HEK293 (cell line): ENCODE measurements around the gene SPATA12.

Source experiments
- CTCF ChIA-PET: fragments of 350-600 bp; formaldehyde crosslinking; extraction: SDS; loops from one replicate; lab custom pipeline; 2021; ENCODE audit warnings: antibody characterized with exemption; lab: Yijun Ruan, JAX
- POLR2A ChIA-PET: fragments of 300-600 bp; formaldehyde crosslinking; extraction: SDS; loops from one replicate; lab custom pipeline; 2020; ENCODE audit warnings: antibody characterized with exemption, inconsistent platforms; lab: Yijun Ruan, JAX
- H3K27ac ChIP-seq: fragments of 200-500 bp; sonication (Bioruptor generic); 2 replicates; pipeline ENCODE4 v1.5.1; 2014; ENCODE audit warnings: low read depth, low read length, control low read depth, inconsistent platforms; ENCODE audit errors: extremely low read depth
- H3K36me3 ChIP-seq, 2 experiments: fragments of 200-500 bp in 1 of 2; sonication (Bioruptor generic) in 1 of 2; 1 replicate in 1 of 2; 2 replicates in 1 of 2; pipeline ENCODE4 v1.5.1; 2014 to 2017; ENCODE audit warnings: inconsistent platforms in 2 of 2, low read length in 2 of 2; ENCODE audit not compliant: control insufficient read depth in 2 of 2, insufficient read depth in 1 of 2
- H3K4me1 ChIP-seq: fragments of 200-500 bp; sonication (Bioruptor generic); 2 replicates; pipeline ENCODE4 v1.5.1; 2014; ENCODE audit warnings: mild to moderate bottlenecking, low read length, inconsistent platforms; ENCODE audit not compliant: control insufficient read depth, insufficient read depth
- H3K4me3 ChIP-seq: 2 replicates; pipeline ENCODE4 v1.5.1; 2011; ENCODE audit warnings: low read depth, mild to moderate bottlenecking, control low read depth, low read length, moderate library complexity
- H3K9me3 ChIP-seq: fragments of 200-500 bp; sonication (Bioruptor generic); 2 replicates; pipeline ENCODE4 v1.5.1; 2014; ENCODE audit warnings: low read depth, low read length, inconsistent platforms; ENCODE audit not compliant: control insufficient read depth, insufficient read depth
- GLI4 ChIP-seq: fragments of 450-650 bp; formaldehyde crosslinking; IDR thresholded peaks from 2 replicates; pipeline ENCODE4 v1.5.1; 2016; ENCODE audit warnings: missing biosample characterization, missing genetic modification characterization
- KLF7 ChIP-seq: fragments of 450-650 bp; formaldehyde crosslinking; IDR thresholded peaks from 2 replicates; pipeline ENCODE4 v1.5.1; 2016; ENCODE audit warnings: missing biosample characterization, missing genetic modification characterization, borderline replicate concordance
- OSR2 ChIP-seq: fragments of 450-650 bp; formaldehyde crosslinking; IDR thresholded peaks from 2 replicates; pipeline ENCODE4 v1.5.1; 2016; ENCODE audit warnings: missing biosample characterization, missing genetic modification characterization
- ZBTB21 ChIP-seq: fragments of 450-650 bp; formaldehyde crosslinking; IDR thresholded peaks from 2 replicates; pipeline ENCODE4 v1.5.1; 2017; ENCODE audit warnings: missing biosample characterization, missing genetic modification characterization
- ZFP41 ChIP-seq: fragments of 450-650 bp; formaldehyde crosslinking; IDR thresholded peaks from 2 replicates; pipeline ENCODE4 v1.5.1; 2016; ENCODE audit warnings: missing biosample characterization, missing genetic modification characterization, borderline replicate concordance
- ZNF112 ChIP-seq: fragments of 450-650 bp; formaldehyde crosslinking; IDR thresholded peaks from 2 replicates; pipeline ENCODE4 v1.5.0; 2017; ENCODE audit warnings: missing biosample characterization, missing genetic modification characterization
- ZNF121 ChIP-seq: fragments of 450-650 bp; formaldehyde crosslinking; IDR thresholded peaks from 2 replicates; pipeline ENCODE4 v1.5.1; 2016; ENCODE audit warnings: missing biosample characterization, missing genetic modification characterization
- ZNF138 ChIP-seq: fragments of 450-650 bp; formaldehyde crosslinking; IDR thresholded peaks from 2 replicates; pipeline ENCODE4 v1.5.1; 2016; ENCODE audit warnings: missing biosample characterization, missing genetic modification characterization, borderline replicate concordance
- ZNF37A ChIP-seq: fragments of 450-650 bp; IDR thresholded peaks from 2 replicates; pipeline ENCODE4 v1.5.1; 2018; ENCODE audit warnings: missing biosample characterization, missing genetic modification characterization
- ZNF548 ChIP-seq: fragments of 450-650 bp; formaldehyde crosslinking; IDR thresholded peaks from 2 replicates; pipeline ENCODE4 v1.5.1; 2016; ENCODE audit warnings: missing biosample characterization, missing genetic modification characterization
- ZNF555 ChIP-seq: fragments of 450-650 bp; formaldehyde crosslinking; conservative IDR thresholded peaks from 2 replicates; pipeline ENCODE4 v1.5.1; 2017; ENCODE audit warnings: missing biosample characterization, mild to moderate bottlenecking, missing genetic modification characterization, inconsistent platforms
- ZNF558 ChIP-seq: fragments of 450-650 bp; formaldehyde crosslinking; IDR thresholded peaks from 2 replicates; pipeline ENCODE4 v1.5.1; 2016; ENCODE audit warnings: missing biosample characterization, missing genetic modification characterization
- ZNF626 ChIP-seq: fragments of 450-650 bp; sonication (Bioruptor Pico); formaldehyde crosslinking; IDR thresholded peaks from 2 replicates; pipeline ENCODE4 v1.5.1; 2018; ENCODE audit warnings: missing biosample characterization, missing genetic modification characterization, inconsistent platforms
- ZNF707 ChIP-seq: fragments of 450-650 bp; formaldehyde crosslinking; IDR thresholded peaks from 2 replicates; pipeline ENCODE4 v1.5.1; 2016; ENCODE audit warnings: missing biosample characterization, missing genetic modification characterization
- TF ChIP-seq, protein P1 (sequence below): fragments of 450-650 bp; formaldehyde crosslinking; IDR thresholded peaks from 2 replicates; pipeline ENCODE4 v1.5.1; 2016; ENCODE audit warnings: missing biosample characterization, missing genetic modification characterization
- TF ChIP-seq, protein P2 (sequence below): IDR thresholded peaks from 2 replicates; pipeline ENCODE4 v1.6.1; 2011; ENCODE audit warnings: mild to moderate bottlenecking, low read depth, low read length, borderline replicate concordance
- TF ChIP-seq, protein P3 (sequence below): fragments of 450-650 bp; formaldehyde crosslinking; IDR thresholded peaks from 2 replicates; pipeline ENCODE4 v1.5.1; 2016; ENCODE audit warnings: missing biosample characterization, missing genetic modification characterization

The SPATA12 gene

DNA sequence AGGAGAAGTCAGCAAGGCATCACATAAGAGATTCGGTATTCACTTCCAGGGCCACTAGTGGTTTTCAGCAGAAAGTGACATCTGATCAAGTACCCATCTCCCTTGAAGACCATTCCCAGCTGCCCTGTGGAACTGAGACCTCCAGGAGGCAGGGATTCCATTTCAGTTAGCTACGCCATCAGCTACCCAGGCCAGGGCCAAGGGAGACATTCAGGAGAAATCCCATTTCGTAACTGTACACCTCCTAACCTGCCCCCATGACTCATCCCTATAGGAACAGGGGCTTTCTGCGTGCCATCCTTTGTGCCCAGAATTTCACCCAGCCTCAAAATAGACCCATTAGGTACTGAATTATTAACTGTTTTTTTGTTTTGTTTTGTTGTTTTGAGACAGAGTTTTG lies 24.7 kb downstream of the SPATA12 start:
- no peaks in the 10 kb centered on the region for H3K9me3 ChIP-seq
- H3K4me3 ChIP-seq = no peak overlapping the region
- H3K27ac ChIP-seq = no peak overlapping the region
- no peaks in the 10 kb centered on the region for H3K36me3 ChIP-seq
- H3K4me1 ChIP-seq = no peaks in the 10 kb centered on the region
- ChIA-PET CTCF (no interaction called here), POLR2A (no interaction called here)
- TF ChIP-seq, protein P1, sequence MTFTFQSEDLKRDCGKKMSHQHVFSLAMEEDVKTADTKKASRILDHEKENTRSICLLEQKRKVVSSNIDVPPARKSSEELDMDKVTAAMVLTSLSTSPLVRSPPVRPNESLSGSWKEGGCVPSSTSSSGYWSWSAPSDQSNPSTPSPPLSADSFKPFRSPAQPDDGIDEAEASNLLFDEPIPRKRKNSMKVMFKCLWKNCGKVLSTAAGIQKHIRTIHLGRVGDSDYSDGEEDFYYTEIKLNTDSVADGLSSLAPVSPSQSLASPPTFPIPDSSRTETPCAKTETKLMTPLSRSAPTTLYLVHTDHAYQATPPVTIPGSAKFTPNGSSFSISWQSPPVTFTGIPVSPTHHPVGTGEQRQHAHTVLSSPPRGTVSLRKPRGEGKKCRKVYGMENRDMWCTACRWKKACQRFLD = no peak
- TF ChIP-seq ZNF558 (tag by site-specific recombination) (no peak), ZFP41 (tag by site-specific recombination) (no peak), ZBTB21 (tag by site-specific recombination) (no peak), ZNF37A (tag by site-specific recombination) (no peak), KLF7 (no peak), ZNF138 (tag by site-specific recombination) (no peak), ZNF548 (tag by site-specific recombination) (no peak)
- TF ChIP-seq, protein P2, sequence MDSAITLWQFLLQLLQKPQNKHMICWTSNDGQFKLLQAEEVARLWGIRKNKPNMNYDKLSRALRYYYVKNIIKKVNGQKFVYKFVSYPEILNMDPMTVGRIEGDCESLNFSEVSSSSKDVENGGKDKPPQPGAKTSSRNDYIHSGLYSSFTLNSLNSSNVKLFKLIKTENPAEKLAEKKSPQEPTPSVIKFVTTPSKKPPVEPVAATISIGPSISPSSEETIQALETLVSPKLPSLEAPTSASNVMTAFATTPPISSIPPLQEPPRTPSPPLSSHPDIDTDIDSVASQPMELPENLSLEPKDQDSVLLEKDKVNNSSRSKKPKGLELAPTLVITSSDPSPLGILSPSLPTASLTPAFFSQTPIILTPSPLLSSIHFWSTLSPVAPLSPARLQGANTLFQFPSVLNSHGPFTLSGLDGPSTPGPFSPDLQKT = no peak
- TF ChIP-seq, protein P3, sequence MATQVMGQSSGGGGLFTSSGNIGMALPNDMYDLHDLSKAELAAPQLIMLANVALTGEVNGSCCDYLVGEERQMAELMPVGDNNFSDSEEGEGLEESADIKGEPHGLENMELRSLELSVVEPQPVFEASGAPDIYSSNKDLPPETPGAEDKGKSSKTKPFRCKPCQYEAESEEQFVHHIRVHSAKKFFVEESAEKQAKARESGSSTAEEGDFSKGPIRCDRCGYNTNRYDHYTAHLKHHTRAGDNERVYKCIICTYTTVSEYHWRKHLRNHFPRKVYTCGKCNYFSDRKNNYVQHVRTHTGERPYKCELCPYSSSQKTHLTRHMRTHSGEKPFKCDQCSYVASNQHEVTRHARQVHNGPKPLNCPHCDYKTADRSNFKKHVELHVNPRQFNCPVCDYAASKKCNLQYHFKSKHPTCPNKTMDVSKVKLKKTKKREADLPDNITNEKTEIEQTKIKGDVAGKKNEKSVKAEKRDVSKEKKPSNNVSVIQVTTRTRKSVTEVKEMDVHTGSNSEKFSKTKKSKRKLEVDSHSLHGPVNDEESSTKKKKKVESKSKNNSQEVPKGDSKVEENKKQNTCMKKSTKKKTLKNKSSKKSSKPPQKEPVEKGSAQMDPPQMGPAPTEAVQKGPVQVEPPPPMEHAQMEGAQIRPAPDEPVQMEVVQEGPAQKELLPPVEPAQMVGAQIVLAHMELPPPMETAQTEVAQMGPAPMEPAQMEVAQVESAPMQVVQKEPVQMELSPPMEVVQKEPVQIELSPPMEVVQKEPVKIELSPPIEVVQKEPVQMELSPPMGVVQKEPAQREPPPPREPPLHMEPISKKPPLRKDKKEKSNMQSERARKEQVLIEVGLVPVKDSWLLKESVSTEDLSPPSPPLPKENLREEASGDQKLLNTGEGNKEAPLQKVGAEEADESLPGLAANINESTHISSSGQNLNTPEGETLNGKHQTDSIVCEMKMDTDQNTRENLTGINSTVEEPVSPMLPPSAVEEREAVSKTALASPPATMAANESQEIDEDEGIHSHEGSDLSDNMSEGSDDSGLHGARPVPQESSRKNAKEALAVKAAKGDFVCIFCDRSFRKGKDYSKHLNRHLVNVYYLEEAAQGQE = no peak

DNA sequence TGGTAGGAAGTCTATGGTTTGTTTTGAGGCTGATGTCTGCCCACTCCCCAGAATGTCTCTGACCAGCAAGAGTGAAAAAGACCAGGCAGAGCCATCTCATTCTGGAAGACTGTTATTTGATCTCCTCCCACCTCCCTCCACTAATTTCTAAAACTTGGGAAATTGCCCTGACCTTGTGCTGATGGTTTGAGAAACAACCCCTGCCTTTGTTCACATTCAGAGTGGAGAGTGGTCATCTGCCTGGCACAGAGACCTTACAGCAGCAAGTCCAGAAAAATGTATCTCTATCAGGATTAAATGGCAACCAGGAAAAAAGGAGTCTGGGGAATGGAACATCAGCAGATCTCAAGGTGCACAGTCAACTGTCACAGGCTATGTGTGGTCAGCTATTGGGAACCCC lies 25.7 kb downstream of the SPATA12 start:
- no peaks in the 10 kb centered on the region for H3K4me1 ChIP-seq
- no peak for TF ChIP-seq ZNF626 (tag by site-specific recombination)
- no peak for TF ChIP-seq ZNF112 (tag by site-specific recombination)
- TF ChIP-seq OSR2 (tag by site-specific recombination) = no peak
- TF ChIP-seq GLI4 (tag by site-specific recombination) = no peak
- H3K9me3 ChIP-seq = no peaks in the 10 kb centered on the region
- ChIA-PET CTCF (no interaction called here), POLR2A (no interaction called here)
- no peaks in the 10 kb centered on the region for H3K36me3 ChIP-seq
- H3K4me3 ChIP-seq = no peak overlapping the region
- H3K27ac ChIP-seq = no peak overlapping the region

DNA sequence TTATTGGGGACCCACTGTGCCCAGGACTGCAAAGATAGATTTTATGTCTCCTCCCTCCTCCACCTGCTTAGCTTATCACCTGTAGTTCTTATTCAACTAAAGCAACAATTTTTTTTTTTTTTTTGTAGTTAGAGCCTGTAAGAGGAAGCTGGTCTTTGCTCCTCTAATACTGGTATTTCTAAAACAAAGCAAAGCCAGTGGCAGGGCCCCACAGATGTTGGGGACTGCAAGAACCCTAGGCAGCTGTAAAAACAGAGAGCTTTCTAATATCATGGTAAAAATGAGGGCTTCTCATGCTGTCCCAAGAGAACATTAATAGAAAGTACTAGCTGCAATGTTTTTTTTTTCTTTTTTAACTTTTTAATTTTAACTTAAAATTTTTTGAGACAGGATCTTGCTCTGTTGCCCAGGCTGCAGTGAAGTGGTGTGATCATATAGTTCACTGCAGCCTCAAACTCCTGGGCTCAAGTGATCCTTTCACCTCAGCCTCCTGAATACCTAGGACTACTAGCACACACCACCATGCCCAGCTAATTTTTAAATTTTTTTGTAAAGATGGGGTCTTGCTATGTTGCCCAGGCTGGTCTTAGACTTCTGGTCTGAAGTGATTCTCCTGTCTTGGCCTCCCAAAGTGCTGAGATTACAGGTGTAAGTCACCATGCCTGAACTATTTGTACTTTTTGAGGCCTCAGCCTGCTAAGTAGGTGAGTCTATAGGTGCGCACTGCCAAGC lies 27.1 kb downstream of the SPATA12 start:
- CTCF ChIA-PET = interaction anchor here (0.8 to 1.1 kb wide), 4 partner anchors 12 to 92 kb away, joined by 3 to 8 read pairs (median 3); no protein-coding TSS in a partner anchor
- H3K36me3 ChIP-seq = no peaks in the 10 kb centered on the region
- no peaks in the 10 kb centered on the region for H3K9me3 ChIP-seq
- H3K27ac ChIP-seq = no peak overlapping the region
- TF ChIP-seq ZNF121 (peak; percentile 91), ZNF707 (tag by site-specific recombination) (no peak), ZNF555 (tag by site-specific recombination) (no peak)
- POLR2A ChIA-PET = interaction anchor here (0.7 kb wide), 1 partner anchor 19 kb away, joined by 3 read pairs; no protein-coding TSS in a partner anchor
- H3K4me1 ChIP-seq = no peaks in the 10 kb centered on the region
- no peak overlapping the region for H3K4me3 ChIP-seq
